Skeletal muscle tissue (tissue), 4 donors: ENCODE data around the gene SNW1. TPM values are rescaled to one million over a fixed set of nuclear protein-coding genes. Genes with fewer than 3 reads are reported as not detected.
"Not testable (repeated sequence)": the region's sequence is repeated elsewhere in the genome, so short reads cannot be mapped to it uniquely, and the experiment has no call there.

ENCODE experiments used
- H3K27ac ChIP-seq: one replicate; pipeline ENCODE4 v1.7.0; 2013; ENCODE audit warnings: mild to moderate bottlenecking, low read depth, low read length, inconsistent platforms
- H3K27me3 ChIP-seq, 3 donors: one replicate each; pipeline ENCODE4 v1.7.0; 2013; ENCODE audit warnings: low read length in 3 of 3; ENCODE audit not compliant: control insufficient read depth in 3 of 3, insufficient read depth in 3 of 3
- H3K36me3 ChIP-seq, 3 donors: one replicate each; pipeline ENCODE4 v1.7.0; 2013; ENCODE audit warnings: low read length in 3 of 3; ENCODE audit not compliant: control insufficient read depth in 3 of 3, insufficient read depth in 3 of 3
- H3K4me1 ChIP-seq, 3 donors: one replicate each; pipeline ENCODE4 v1.7.0; 2013; ENCODE audit warnings: low read length in 3 of 3, mild to moderate bottlenecking in 3 of 3; ENCODE audit not compliant: control insufficient read depth in 3 of 3, insufficient read depth in 3 of 3
- H3K4me3 ChIP-seq, 3 donors: one replicate each; pipeline ENCODE4 v1.7.0; 2013; ENCODE audit warnings: low read length in 3 of 3
- H3K9ac ChIP-seq, 3 donors: one replicate each; pipeline ENCODE4 v1.7.0; 2013; ENCODE audit warnings: low read length in 3 of 3, mild to moderate bottlenecking in 3 of 3, moderate library complexity in 2 of 3, low read depth in 1 of 3
- H3K9me3 ChIP-seq, 3 donors: one replicate each; pipeline ENCODE4 v1.7.0; 2013; ENCODE audit warnings: low read length in 3 of 3; ENCODE audit not compliant: control insufficient read depth in 3 of 3
- total RNA-seq: library from RNA; depleted of rRNA; stranded (reverse); fragments of >200 nt; gene quantifications from one replicate; pipeline ENCODE4 v1.2.3, GENCODE V29; 2014
- donor health status: Osteomylitis.

Gene SNW1
- total RNA-seq, result 40.7 TPM

- H3K27ac ChIP-seq, result peak within 1 kb of the TSS; percentile 96
- H3K36me3 ChIP-seq, result peaks cover 2 to 3% (median 2%) of the 10 kb centered on the region in 3 donors
- H3K4me1 ChIP-seq, result peaks cover 16 to 25% (median 21%) of the 10 kb centered on the region in 3 donors
- no peaks in the 10 kb centered on the region for H3K9me3 ChIP-seq
- peak within 1 kb of the TSS; percentile 79 to 99 (median 94) for H3K4me3 ChIP-seq
- peak within 1 kb of the TSS; percentile 99 for H3K9ac ChIP-seq
- H3K27me3 ChIP-seq, result no peaks in the 10 kb centered on the region
Observed at GRCh38 chr14:77760381-77761204, at the start of gene SNW1. TSS of gene SNW1 (minus strand) at chr14:77761156. CDS start at chr14:77761127, 29 bp downstream.

GRCh38 chr14:77809011-77809410, 48.1 kb upstream of the SNW1 start:
- H3K27me3 ChIP-seq, result no peaks in the 10 kb centered on the region
- no peaks in the 10 kb centered on the region for H3K9me3 ChIP-seq
- peaks cover 0 to 4% (median 0%) of the 10 kb centered on the region in 3 donors for H3K4me1 ChIP-seq
- no peak overlapping the region for H3K27ac ChIP-seq
- H3K36me3 ChIP-seq, result no peaks in the 10 kb centered on the region
- no peak overlapping the region for H3K4me3 ChIP-seq
- H3K9ac ChIP-seq, result no peak overlapping the region

- Histone ChIP-seq H3K9ac (no peak overlapping the region), H3K27ac (no peak overlapping the region), H3K9me3 (no peaks in the 10 kb centered on the region), H3K4me1 (peaks cover 0 to 4% (median 0%) of the 10 kb centered on the region in 3 donors), H3K36me3 (no peaks in the 10 kb centered on the region), H3K27me3 (no peaks in the 10 kb centered on the region), H3K4me3 (no peak overlapping the region)
Observed at GRCh38 chr14:77808250-77808649, 47.3 kb upstream of the SNW1 start.

GRCh38 chr14:77805706-77806105, 44.8 kb upstream of the SNW1 start:
- Histone ChIP-seq H3K9ac (no peak overlapping the region), H3K27me3 (no peaks in the 10 kb centered on the region), H3K36me3 (no peaks in the 10 kb centered on the region), H3K4me1 (peaks cover 5 to 8% (median 6%) of the 10 kb centered on the region in 3 donors), H3K4me3 (no peak overlapping the region), H3K9me3 (no peaks in the 10 kb centered on the region), H3K27ac (no peak overlapping the region)

- Histone ChIP-seq H3K9me3 (no peaks in the 10 kb centered on the region), H3K4me1 (peaks cover 6 to 10% (median 8%) of the 10 kb centered on the region in 3 donors), H3K27me3 (no peaks in the 10 kb centered on the region), H3K9ac (no peak overlapping the region), H3K36me3 (no peaks in the 10 kb centered on the region), H3K4me3 (no peak overlapping the region), H3K27ac (no peak overlapping the region)
Observed at GRCh38 chr14:77804592-77804991, 43.6 kb upstream of the SNW1 start.

- Histone ChIP-seq H3K36me3 (no peaks in the 10 kb centered on the region), H3K4me3 (peak overlapping the region; percentile 83 to 94 (median 93)), H3K9me3 (no peaks in the 10 kb centered on the region), H3K27me3 (no peaks in the 10 kb centered on the region), H3K27ac (peak overlapping the region; percentile 90), H3K9ac (peak overlapping the region; percentile 75 to 97 (median 92)), H3K4me1 (peaks cover 3 to 13% (median 6%) of the 10 kb centered on the region in 3 donors)
Observed at GRCh38 chr14:77800814-77801213, 39.9 kb upstream of the SNW1 start.

GRCh38 chr14:77799863-77800730, 39.1 kb upstream of the SNW1 start, which contains the start of gene ADCK1:
TSS of gene ADCK1 (plus strand) at chr14:77800109. CDS start at chr14:77818979, 18,870 bp downstream.
- Histone ChIP-seq H3K4me1 (peaks cover 3 to 14% (median 6%) of the 10 kb centered on the region in 3 donors), H3K36me3 (no peaks in the 10 kb centered on the region), H3K9ac (peak within 1 kb of the TSS; percentile 75 to 97 (median 92)), H3K27me3 (no peaks in the 10 kb centered on the region), H3K4me3 (peak within 1 kb of the TSS; percentile 83 to 94 (median 93)), H3K9me3 (no peaks in the 10 kb centered on the region), H3K27ac (peak within 1 kb of the TSS; percentile 90)

GRCh38 chr14:77799456-77799855, 38.5 kb upstream of the SNW1 start:
- H3K9me3 ChIP-seq, H3K27me3 ChIP-seq, H3K36me3 ChIP-seq: not testable (repeated sequence)
- Histone ChIP-seq H3K9ac (peak overlapping the region; percentile 75 to 97 (median 80)), H3K4me1 (peaks cover 3 to 14% (median 6%) of the 10 kb centered on the region in 3 donors), H3K27ac (peak overlapping the region; percentile 90), H3K4me3 (peak overlapping the region; percentile 83 to 94 (median 93))

GRCh38 chr14:77794357-77794756, 33.4 kb upstream of the SNW1 start:
- Histone ChIP-seq H3K36me3 (no peaks in the 10 kb centered on the region), H3K4me1 (peaks cover 0 to 4% (median 3%) of the 10 kb centered on the region in 3 donors), H3K9me3 (no peaks in the 10 kb centered on the region), H3K27ac (no peak overlapping the region), H3K9ac (no peak overlapping the region), H3K4me3 (no peak overlapping the region), H3K27me3 (no peaks in the 10 kb centered on the region)
